Measurements from ENCODE around the gene ADGRF5.

- TF ChIP-seq, protein P1, sequence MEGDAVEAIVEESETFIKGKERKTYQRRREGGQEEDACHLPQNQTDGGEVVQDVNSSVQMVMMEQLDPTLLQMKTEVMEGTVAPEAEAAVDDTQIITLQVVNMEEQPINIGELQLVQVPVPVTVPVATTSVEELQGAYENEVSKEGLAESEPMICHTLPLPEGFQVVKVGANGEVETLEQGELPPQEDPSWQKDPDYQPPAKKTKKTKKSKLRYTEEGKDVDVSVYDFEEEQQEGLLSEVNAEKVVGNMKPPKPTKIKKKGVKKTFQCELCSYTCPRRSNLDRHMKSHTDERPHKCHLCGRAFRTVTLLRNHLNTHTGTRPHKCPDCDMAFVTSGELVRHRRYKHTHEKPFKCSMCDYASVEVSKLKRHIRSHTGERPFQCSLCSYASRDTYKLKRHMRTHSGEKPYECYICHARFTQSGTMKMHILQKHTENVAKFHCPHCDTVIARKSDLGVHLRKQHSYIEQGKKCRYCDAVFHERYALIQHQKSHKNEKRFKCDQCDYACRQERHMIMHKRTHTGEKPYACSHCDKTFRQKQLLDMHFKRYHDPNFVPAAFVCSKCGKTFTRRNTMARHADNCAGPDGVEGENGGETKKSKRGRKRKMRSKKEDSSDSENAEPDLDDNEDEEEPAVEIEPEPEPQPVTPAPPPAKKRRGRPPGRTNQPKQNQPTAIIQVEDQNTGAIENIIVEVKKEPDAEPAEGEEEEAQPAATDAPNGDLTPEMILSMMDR (conservative IDR thresholded peaks at IDR 0.05; ENCODE audit: low read length), result no peak
- TF ChIP-seq EZH2phosphoT487 (IDR thresholded peaks at IDR 0.05; ENCODE audit: borderline replicate concordance, low read depth, low read length), result no peak
These were observed at the start of gene ADGRF5 for GRCh38 chr6:46921731-46922130.
